Measurements from ENCODE around the gene CAMK2G.

CAMK2G gene

GRCh38 chr10:73863039-73863817 lies 11.1 kb downstream of the CAMK2G start:
- H3K79me2 ChIP-seq (ENCODE audit: control insufficient read depth, insufficient read depth, low read length, poor library complexity): no peaks in the 10 kb centered on the region
- H3K4me1 ChIP-seq (ENCODE audit: control insufficient read depth in 1 of 2, insufficient read depth in 2 of 2, low read length in 2 of 2): peaks cover 0 to 3% of the 10 kb centered on the region in 2 experiments
- no peak overlapping the region for H2AK5ac ChIP-seq (ENCODE audit: low read length)
- no peak overlapping the region for H3K4me2 ChIP-seq (ENCODE audit: low read length)
- H3K36me3 ChIP-seq (ENCODE audit: control insufficient read depth in 1 of 2, insufficient read depth in 2 of 2, low read length in 2 of 2): peaks cover 35 to 53% of the 10 kb centered on the region in 2 experiments
- no peak overlapping the region for H2AFZ ChIP-seq (ENCODE audit: insufficient read depth, low read length, poor library complexity)
- H3K9me3 ChIP-seq (ENCODE audit: insufficient read depth, low read depth, low read length): no peaks in the 10 kb centered on the region
- no peak overlapping the region for H3K23ac ChIP-seq (ENCODE audit: low read length)
- H2BK5ac ChIP-seq (ENCODE audit: low read depth, low read length, poor library complexity): no peak overlapping the region
- H3K4ac ChIP-seq (ENCODE audit: low read depth, low read length): no peak overlapping the region
- no peak overlapping the region for H3K27ac ChIP-seq (ENCODE audit: low read depth, low read length)
- H3K4me3 ChIP-seq (ENCODE audit: low read depth, low read length): no peak overlapping the region
- no CpG with 5 or more reads among the region's 5 CpGs for WGBS (ENCODE audit: extremely low coverage, insufficient coverage, insufficient read length)
- H3K27me3 ChIP-seq (ENCODE audit: insufficient read depth, low read length): no peaks in the 10 kb centered on the region
- no peak overlapping the region for H3K9ac ChIP-seq (ENCODE audit: low read length)
- no peak overlapping the region for H2BK12ac ChIP-seq (ENCODE audit: low read length)
- H3K79me1 ChIP-seq (ENCODE audit: low read length): no peaks in the 10 kb centered on the region
- no peak overlapping the region for H4K91ac ChIP-seq (ENCODE audit: low read depth, low read length)
- no peak overlapping the region for H4K12ac ChIP-seq (ENCODE audit: low read depth, low read length)
- DNase-seq: no peak
- no peak overlapping the region for H3K14ac ChIP-seq (ENCODE audit: low read length)
- H3K18ac ChIP-seq (ENCODE audit: low read length): no peak overlapping the region
- H4K8ac ChIP-seq (ENCODE audit: low read depth, low read length): no peak overlapping the region
- no peak overlapping the region for H2BK120ac ChIP-seq (ENCODE audit: insufficient read depth, low read length, poor library complexity)

GRCh38 chr10:73862011-73862410 lies 12.3 kb downstream of the CAMK2G start:
- WGBS (ENCODE audit: extremely low coverage, insufficient coverage, insufficient read length): no CpG with 5 or more reads among the region's 8 CpGs
- Histone ChIP-seq H3K79me1 (ENCODE audit: low read length) (no peaks in the 10 kb centered on the region), H4K91ac (ENCODE audit: low read depth, low read length) (no peak overlapping the region), H3K4ac (ENCODE audit: low read depth, low read length) (no peak overlapping the region), H3K27ac (ENCODE audit: low read depth, low read length) (no peak overlapping the region), H2BK120ac (ENCODE audit: insufficient read depth, low read length, poor library complexity) (no peak overlapping the region), H3K4me3 (ENCODE audit: low read depth, low read length) (no peak overlapping the region), H2AK5ac (ENCODE audit: low read length) (no peak overlapping the region), H2BK12ac (ENCODE audit: low read length) (no peak overlapping the region), H3K36me3 (ENCODE audit: control insufficient read depth in 1 of 2, insufficient read depth in 2 of 2, low read length in 2 of 2) (peaks cover 28 to 48% of the 10 kb centered on the region in 2 experiments), H3K27me3 (ENCODE audit: insufficient read depth, low read length) (no peaks in the 10 kb centered on the region), H3K9me3 (ENCODE audit: insufficient read depth, low read depth, low read length) (no peaks in the 10 kb centered on the region), H3K79me2 (ENCODE audit: control insufficient read depth, insufficient read depth, low read length, poor library complexity) (no peaks in the 10 kb centered on the region), H3K18ac (ENCODE audit: low read length) (no peak overlapping the region), H3K23ac (ENCODE audit: low read length) (no peak overlapping the region), H4K8ac (ENCODE audit: low read depth, low read length) (no peak overlapping the region), H2BK5ac (ENCODE audit: low read depth, low read length, poor library complexity) (no peak overlapping the region), H3K14ac (ENCODE audit: low read length) (no peak overlapping the region), H2AFZ (ENCODE audit: insufficient read depth, low read length, poor library complexity) (no peak overlapping the region), H3K4me1 (ENCODE audit: control insufficient read depth in 1 of 2, insufficient read depth in 2 of 2, low read length in 2 of 2) (peaks cover 0 to 3% of the 10 kb centered on the region in 2 experiments), H3K9ac (ENCODE audit: low read length) (no peak overlapping the region), H3K4me2 (ENCODE audit: low read length) (no peak overlapping the region), H4K12ac (ENCODE audit: low read depth, low read length) (no peak overlapping the region)
- DNase-seq: no peak

GRCh38 chr10:73859784-73860491 lies 14.4 kb downstream of the CAMK2G start:
- Histone ChIP-seq H3K36me3 (ENCODE audit: control insufficient read depth in 1 of 2, insufficient read depth in 2 of 2, low read length in 2 of 2) (peaks cover 29 to 40% of the 10 kb centered on the region in 2 experiments), H2AK5ac (ENCODE audit: low read length) (no peak overlapping the region), H3K14ac (ENCODE audit: low read length) (no peak overlapping the region), H3K79me1 (ENCODE audit: low read length) (no peaks in the 10 kb centered on the region), H4K91ac (ENCODE audit: low read depth, low read length) (no peak overlapping the region), H3K23ac (ENCODE audit: low read length) (no peak overlapping the region), H2AFZ (ENCODE audit: insufficient read depth, low read length, poor library complexity) (no peak overlapping the region), H3K79me2 (ENCODE audit: control insufficient read depth, insufficient read depth, low read length, poor library complexity) (no peaks in the 10 kb centered on the region), H3K9ac (ENCODE audit: low read length) (no peak overlapping the region), H3K27me3 (ENCODE audit: insufficient read depth, low read length) (no peaks in the 10 kb centered on the region), H2BK5ac (ENCODE audit: low read depth, low read length, poor library complexity) (no peak overlapping the region), H3K4me1 (ENCODE audit: control insufficient read depth in 1 of 2, insufficient read depth in 2 of 2, low read length in 2 of 2) (no peaks in the 10 kb centered on the region), H2BK120ac (ENCODE audit: insufficient read depth, low read length, poor library complexity) (no peak overlapping the region), H3K4ac (ENCODE audit: low read depth, low read length) (no peak overlapping the region), H2BK12ac (ENCODE audit: low read length) (no peak overlapping the region), H3K9me3 (ENCODE audit: insufficient read depth, low read depth, low read length) (no peaks in the 10 kb centered on the region), H3K4me3 (ENCODE audit: low read depth, low read length) (no peak overlapping the region), H3K4me2 (ENCODE audit: low read length) (no peak overlapping the region), H4K12ac (ENCODE audit: low read depth, low read length) (no peak overlapping the region), H3K27ac (ENCODE audit: low read depth, low read length) (no peak overlapping the region), H3K18ac (ENCODE audit: low read length) (no peak overlapping the region), H4K8ac (ENCODE audit: low read depth, low read length) (no peak overlapping the region)
- DNase-seq: no peak
- WGBS (ENCODE audit: extremely low coverage, insufficient coverage, insufficient read length): no CpG with 5 or more reads among the region's 7 CpGs

- Histone ChIP-seq H2BK5ac (ENCODE audit: low read depth, low read length, poor library complexity) (no peak overlapping the region), H2AFZ (ENCODE audit: insufficient read depth, low read length, poor library complexity) (no peak overlapping the region), H3K27me3 (ENCODE audit: insufficient read depth, low read length) (no peaks in the 10 kb centered on the region), H4K8ac (ENCODE audit: low read depth, low read length) (no peak overlapping the region), H3K4ac (ENCODE audit: low read depth, low read length) (no peak overlapping the region), H3K79me2 (ENCODE audit: control insufficient read depth, insufficient read depth, low read length, poor library complexity) (no peaks in the 10 kb centered on the region), H3K4me3 (ENCODE audit: low read depth, low read length) (no peak overlapping the region), H3K9me3 (ENCODE audit: insufficient read depth, low read depth, low read length) (no peaks in the 10 kb centered on the region), H3K4me1 (ENCODE audit: control insufficient read depth in 1 of 2, insufficient read depth in 2 of 2, low read length in 2 of 2) (no peaks in the 10 kb centered on the region), H3K23ac (ENCODE audit: low read length) (no peak overlapping the region), H3K14ac (ENCODE audit: low read length) (no peak overlapping the region), H3K79me1 (ENCODE audit: low read length) (no peaks in the 10 kb centered on the region), H4K12ac (ENCODE audit: low read depth, low read length) (no peak overlapping the region), H2BK12ac (ENCODE audit: low read length) (no peak overlapping the region), H3K27ac (ENCODE audit: low read depth, low read length) (no peak overlapping the region), H3K36me3 (ENCODE audit: control insufficient read depth in 1 of 2, insufficient read depth in 2 of 2, low read length in 2 of 2) (peaks cover 28 to 38% of the 10 kb centered on the region in 2 experiments), H2AK5ac (ENCODE audit: low read length) (no peak overlapping the region), H3K9ac (ENCODE audit: low read length) (no peak overlapping the region), H4K91ac (ENCODE audit: low read depth, low read length) (no peak overlapping the region), H2BK120ac (ENCODE audit: insufficient read depth, low read length, poor library complexity) (no peak overlapping the region), H3K4me2 (ENCODE audit: low read length) (no peak overlapping the region), H3K18ac (ENCODE audit: low read length) (no peak overlapping the region)
- no CpG with 5 or more reads among the region's 5 CpGs for WGBS (ENCODE audit: extremely low coverage, insufficient coverage, insufficient read length)
- no peak for DNase-seq
These were observed 14.9 kb downstream of the CAMK2G start for GRCh38 chr10:73859428-73859783.
